Prostate gland (tissue), 2 donors: ENCODE results near the gene EXD3. TPM values are rescaled to one million over a fixed set of nuclear protein-coding genes. Genes with fewer than 3 reads are reported as not detected.

Source experiments
- DNase-seq: peaks from one replicate; pipeline ENCODE4 v3.0.0-alpha.2; 2019; ENCODE audit warnings: low spot score
- H3K27ac ChIP-seq, 2 donors: fragments of 200-600 bp; sonication (generic); 2 replicates each; pipeline ENCODE4 v1.5.1; 2017 to 2019
- H3K27me3 ChIP-seq: fragments of 200-600 bp; sonication (generic); replicated peaks from 2 replicates; pipeline ENCODE4 v1.5.1; 2019; ENCODE audit not compliant: insufficient read depth
- H3K36me3 ChIP-seq, 2 donors: fragments of 200-600 bp; sonication (generic); 1 replicate in 1 of 2; 2 replicates in 1 of 2; pipeline versions ENCODE4 v1.5.1 to v1.8.1; 2017 to 2019
- H3K4me1 ChIP-seq: fragments of 200-600 bp; sonication (generic); replicated peaks from 2 replicates; pipeline ENCODE4 v1.5.1; 2019
- H3K4me3 ChIP-seq, 2 donors: fragments of 200-600 bp; sonication (generic); 2 replicates each; pipeline ENCODE4 v1.5.1; 2017 to 2019
- H3K9me3 ChIP-seq: fragments of 200-600 bp; sonication (generic); 2 replicates; pipeline ENCODE4 v1.5.1; 2017
- CTCF ChIP-seq, 4 experiments: fragments of 200-600 bp in 2 of 4; fragments of 450-650 bp in 2 of 4; sonication (generic) in 2 of 4; IDR thresholded peaks; 1 replicate in 3 of 4; 2 replicates in 1 of 4; pipeline ENCODE4 v1.5.1; 2016 to 2019; ENCODE audit warnings: antibody characterized with exemption in 4 of 4, mild to moderate bottlenecking in 2 of 4, moderate library complexity in 2 of 4
- POLR2A ChIP-seq: fragments of 450-650 bp; IDR thresholded peaks from one replicate; pipeline ENCODE4 v1.6.1; 2016; ENCODE audit warnings: antibody characterized with exemption, mild to moderate bottlenecking
- POLR2AphosphoS5 ChIP-seq: sonication (generic); formaldehyde crosslinking; IDR thresholded peaks from one replicate; pipeline ENCODE4 v1.6.1; 2017; ENCODE audit warnings: antibody characterized with exemption
- WGBS: methylation state at CpG from one replicate; pipeline ENCODE4 v1.1.5; 2018; 5-methylcytosine and 5-hydroxymethylcytosine counted together
- intact Hi-C: fragments of 100-400 bp; cut with DNase I; formaldehyde crosslinking; loops from one replicate; pipeline ENCODE4 v1.14.2; 2022
- total RNA-seq, 2 donors: library from RNA; depleted of rRNA; stranded (reverse); fragments of >200 nt; gene quantifications; one replicate each; pipeline ENCODE4 v1.1.0, GENCODE V29; 2016

The EXD3 gene
- total RNA-seq, 2 donors from 2014 or later, result 32.6 to 44.8 TPM

GRCh38 chr9:137435381-137435891 lies 12.5 kb upstream of the EXD3 start:
- no peak for DNase-seq
- Histone ChIP-seq H3K27ac (no peak overlapping the region), H3K27me3 (no peaks in the 10 kb centered on the region), H3K4me3 (no peak overlapping the region), H3K9me3 (no peaks in the 10 kb centered on the region), H3K4me1 (peaks cover 3% of the 10 kb centered on the region), H3K36me3 (no peaks in the 10 kb centered on the region)
- TF ChIP-seq POLR2AphosphoS5 (no peak), POLR2A (no peak), CTCF (IDR thresholded peaks at IDR 0.05) (no peak)
- 76% methylated on average over 17 of the region's 20 CpGs for WGBS
- intact Hi-C loops, result no loop called here

- Histone ChIP-seq H3K36me3 (no peaks in the 10 kb centered on the region), H3K9me3 (no peaks in the 10 kb centered on the region), H3K27me3 (no peaks in the 10 kb centered on the region), H3K27ac (no peak overlapping the region), H3K4me1 (peaks cover 3% of the 10 kb centered on the region), H3K4me3 (no peak overlapping the region)
- intact Hi-C loops, result no loop called here
- 83% methylated on average over 30 of the region's 43 CpGs for WGBS
- DNase-seq, result no peak
- TF ChIP-seq CTCF (IDR thresholded peaks at IDR 0.05), result no peak
- no peak for TF ChIP-seq POLR2A
- TF ChIP-seq POLR2AphosphoS5, result no peak
Observed at GRCh38 chr9:137434498-137435380, 11.8 kb upstream of the EXD3 start.

GRCh38 chr9:137433916-137434431 lies 11.0 kb upstream of the EXD3 start:
- Histone ChIP-seq H3K9me3 (no peaks in the 10 kb centered on the region), H3K27ac (no peak overlapping the region), H3K36me3 (no peaks in the 10 kb centered on the region), H3K4me1 (peaks cover 3% of the 10 kb centered on the region), H3K4me3 (no peak overlapping the region), H3K27me3 (no peaks in the 10 kb centered on the region)
- no peak for DNase-seq
- no peak for TF ChIP-seq POLR2AphosphoS5
- no peak for TF ChIP-seq POLR2A
- no peak for TF ChIP-seq CTCF (IDR thresholded peaks at IDR 0.05)
- WGBS, result 95% methylated on average over 9 of the region's 26 CpGs
- intact Hi-C loops, result no loop called here

GRCh38 chr9:137433349-137433915 lies 10.5 kb upstream of the EXD3 start:
- intact Hi-C loops, result no loop called here
- Histone ChIP-seq H3K4me3 (no peak overlapping the region), H3K27me3 (no peaks in the 10 kb centered on the region), H3K9me3 (no peaks in the 10 kb centered on the region), H3K4me1 (peaks cover 3% of the 10 kb centered on the region), H3K36me3 (no peaks in the 10 kb centered on the region), H3K27ac (no peak overlapping the region)
- WGBS, result 82% methylated on average over 18 of the region's 19 CpGs
- no peak for DNase-seq
- TF ChIP-seq POLR2AphosphoS5 (no peak), POLR2A (no peak)

- TF ChIP-seq CTCF (IDR thresholded peaks at IDR 0.05) (no peak), POLR2AphosphoS5 (no peak), POLR2A (no peak)
- intact Hi-C loops, result no loop called here
- Histone ChIP-seq H3K4me1 (peaks cover 3% of the 10 kb centered on the region), H3K36me3 (no peaks in the 10 kb centered on the region), H3K9me3 (no peaks in the 10 kb centered on the region), H3K27me3 (no peaks in the 10 kb centered on the region), H3K27ac (no peak overlapping the region), H3K4me3 (no peak overlapping the region)
- no peak for DNase-seq
- WGBS, result 85% methylated on average over 11 of the region's 20 CpGs
Observed at GRCh38 chr9:137432687-137433348, 9.9 kb upstream of the EXD3 start.
